Ascending aorta (tissue), 2 donors: ENCODE data around the gene JMJD7. TPM values are rescaled to one million over a fixed set of nuclear protein-coding genes. Genes with fewer than 3 reads are reported as not detected.

Source experiments
- DNase-seq, 2 donors: peaks; one replicate each; pipeline ENCODE4 v3.0.0-alpha.2; 2019; ENCODE audit warnings: low spot score in 2 of 2
- H3K27ac ChIP-seq, 2 donors: fragments of 200-600 bp; sonication (generic); one replicate each; pipeline ENCODE4 v1.5.1; 2016 to 2017; ENCODE audit warnings: mild to moderate bottlenecking in 1 of 2
- H3K27me3 ChIP-seq: fragments of 200-600 bp; sonication (generic); one replicate; pipeline ENCODE4 v1.5.1; 2017
- H3K36me3 ChIP-seq, 2 donors: fragments of 200-600 bp; sonication (generic); one replicate each; pipeline ENCODE4 v1.5.1; 2016
- H3K4me1 ChIP-seq, 2 donors: fragments of 200-600 bp; sonication (generic); one replicate each; pipeline ENCODE4 v1.5.1; 2016 to 2017; ENCODE audit warnings: mild to moderate bottlenecking in 1 of 2
- H3K4me3 ChIP-seq, 2 donors: fragments of 200-600 bp; sonication (generic); one replicate each; pipeline ENCODE4 v1.5.1; 2016 to 2017; ENCODE audit warnings: mild to moderate bottlenecking in 1 of 2
- H3K9me3 ChIP-seq, 2 donors: fragments of 200-600 bp; sonication (generic); one replicate each; pipeline ENCODE4 v1.5.1; 2016
- intact Hi-C: fragments of 100-400 bp; cut with DNase I; formaldehyde crosslinking; loops from one replicate; pipeline ENCODE4 v1.15.1; 2023
- total RNA-seq: library from RNA; depleted of rRNA; stranded (reverse); fragments of >200 nt; gene quantifications from one replicate; pipeline ENCODE4 v1.1.0, GENCODE V29; 2016
- TF ChIP-seq, protein P1 (sequence below), 3 experiments: fragments of 200-600 bp in 2 of 3; fragments of 450-650 bp in 1 of 3; sonication (generic) in 2 of 3; IDR thresholded peaks; one replicate each; pipeline ENCODE4 v1.5.1; 2016 to 2019; ENCODE audit warnings: antibody characterized with exemption in 3 of 3, mild to moderate bottlenecking in 1 of 3, moderate library complexity in 1 of 3

The JMJD7 gene
- total RNA-seq, 1 donor from 2014 or later: 16.4 TPM

DNA sequence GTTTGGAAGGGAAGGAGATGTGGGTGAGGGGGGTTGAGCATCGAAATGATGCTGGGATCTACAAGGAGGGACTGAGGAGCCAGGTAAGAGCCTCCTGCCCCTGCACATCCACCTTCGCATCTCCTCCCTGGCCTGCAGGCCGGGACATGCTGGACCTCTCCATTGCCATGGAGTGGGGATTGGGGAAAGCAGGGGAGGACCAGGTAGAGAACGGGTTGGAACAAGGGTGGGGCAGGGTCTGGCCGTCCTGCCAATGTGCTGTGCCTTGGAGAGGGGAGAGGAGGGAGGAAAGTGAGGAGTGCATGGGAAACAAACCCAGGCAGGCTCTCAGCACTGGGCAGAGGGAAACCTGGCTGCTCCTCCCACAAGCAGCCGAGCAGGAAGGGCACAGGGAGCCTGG lies 21.3 kb downstream of the JMJD7 start:
- H3K4me3 ChIP-seq: no peak overlapping the region
- H3K9me3 ChIP-seq: no peaks in the 10 kb centered on the region
- no peaks in the 10 kb centered on the region for H3K27me3 ChIP-seq
- no peaks in the 10 kb centered on the region for H3K4me1 ChIP-seq
- DNase-seq: no peak
- TF ChIP-seq, protein P1, sequence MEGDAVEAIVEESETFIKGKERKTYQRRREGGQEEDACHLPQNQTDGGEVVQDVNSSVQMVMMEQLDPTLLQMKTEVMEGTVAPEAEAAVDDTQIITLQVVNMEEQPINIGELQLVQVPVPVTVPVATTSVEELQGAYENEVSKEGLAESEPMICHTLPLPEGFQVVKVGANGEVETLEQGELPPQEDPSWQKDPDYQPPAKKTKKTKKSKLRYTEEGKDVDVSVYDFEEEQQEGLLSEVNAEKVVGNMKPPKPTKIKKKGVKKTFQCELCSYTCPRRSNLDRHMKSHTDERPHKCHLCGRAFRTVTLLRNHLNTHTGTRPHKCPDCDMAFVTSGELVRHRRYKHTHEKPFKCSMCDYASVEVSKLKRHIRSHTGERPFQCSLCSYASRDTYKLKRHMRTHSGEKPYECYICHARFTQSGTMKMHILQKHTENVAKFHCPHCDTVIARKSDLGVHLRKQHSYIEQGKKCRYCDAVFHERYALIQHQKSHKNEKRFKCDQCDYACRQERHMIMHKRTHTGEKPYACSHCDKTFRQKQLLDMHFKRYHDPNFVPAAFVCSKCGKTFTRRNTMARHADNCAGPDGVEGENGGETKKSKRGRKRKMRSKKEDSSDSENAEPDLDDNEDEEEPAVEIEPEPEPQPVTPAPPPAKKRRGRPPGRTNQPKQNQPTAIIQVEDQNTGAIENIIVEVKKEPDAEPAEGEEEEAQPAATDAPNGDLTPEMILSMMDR (IDR thresholded peaks at IDR 0.05): no peak
- H3K27ac ChIP-seq: no peak overlapping the region
- peaks cover 28 to 40% of the 10 kb centered on the region in 2 donors for H3K36me3 ChIP-seq
- intact Hi-C loops: no loop called here

DNA sequence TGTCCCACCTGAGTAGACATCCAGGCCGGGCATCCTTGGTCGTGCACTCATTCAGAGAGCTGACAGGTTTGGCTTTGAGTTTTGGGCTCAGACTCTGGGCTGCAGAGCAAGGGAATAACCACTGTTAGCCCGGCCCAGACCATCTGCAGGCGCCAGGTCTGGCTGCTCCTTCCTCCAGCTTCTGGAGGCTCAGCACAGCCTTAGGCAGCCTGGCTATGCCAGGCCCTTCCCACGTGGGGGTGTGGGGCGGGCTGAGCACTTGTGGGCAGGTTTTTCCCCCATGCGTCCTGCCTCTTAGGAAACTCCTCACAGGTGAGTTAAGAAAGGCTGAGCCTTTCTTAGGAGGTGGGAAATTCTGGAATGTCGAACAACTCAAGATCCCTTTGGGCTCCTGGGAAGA lies 22.0 kb downstream of the JMJD7 start:
- TF ChIP-seq, protein P1 (IDR thresholded peaks at IDR 0.05): no peak
- Histone ChIP-seq H3K4me3 (no peak overlapping the region), H3K27ac (no peak overlapping the region), H3K4me1 (no peaks in the 10 kb centered on the region), H3K27me3 (no peaks in the 10 kb centered on the region), H3K9me3 (no peaks in the 10 kb centered on the region), H3K36me3 (peaks cover 28 to 35% of the 10 kb centered on the region in 2 donors)
- intact Hi-C loops: no loop called here
- no peak for DNase-seq

DNA sequence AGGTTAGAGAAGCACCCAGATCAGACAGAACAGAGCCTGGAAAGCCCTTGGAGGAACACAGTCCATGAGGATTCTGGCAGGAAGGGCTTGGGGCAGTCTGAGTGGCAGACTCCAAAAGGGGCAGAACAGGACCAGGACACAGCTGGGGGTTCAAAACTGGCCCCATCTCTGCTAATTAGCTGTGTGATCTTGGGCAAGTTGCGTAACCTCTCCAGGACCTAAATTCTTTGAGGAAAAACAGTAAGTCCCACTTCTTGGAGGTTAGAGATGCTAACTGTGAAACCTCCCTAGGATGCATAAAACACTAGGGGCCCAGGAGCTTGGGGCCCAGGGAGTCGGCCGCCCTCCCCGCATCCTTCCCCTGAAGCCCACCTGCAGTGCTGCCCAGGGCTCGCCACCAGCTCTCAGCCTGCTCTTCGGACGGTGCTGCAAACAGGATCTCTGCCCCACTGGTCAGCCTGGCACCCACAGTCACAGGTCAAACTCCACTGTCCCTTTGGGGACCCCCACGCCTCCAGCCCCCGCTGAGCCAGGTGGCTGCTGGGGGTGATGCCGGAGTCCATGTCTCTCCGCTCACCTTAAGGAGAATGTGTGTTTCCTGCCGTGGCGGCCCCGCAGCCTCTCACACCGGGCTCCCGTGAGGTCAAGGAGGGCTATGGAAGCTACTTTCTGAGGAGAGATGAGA lies 22.7 kb downstream of the JMJD7 start:
- Histone ChIP-seq H3K27me3 (no peaks in the 10 kb centered on the region), H3K4me3 (no peak overlapping the region), H3K9me3 (no peaks in the 10 kb centered on the region), H3K27ac (no peak overlapping the region), H3K36me3 (peaks cover 24 to 28% of the 10 kb centered on the region in 2 donors), H3K4me1 (no peaks in the 10 kb centered on the region)
- TF ChIP-seq, protein P1 (IDR thresholded peaks at IDR 0.05): no peak
- DNase-seq: no peak
- intact Hi-C loops: no loop called here

DNA sequence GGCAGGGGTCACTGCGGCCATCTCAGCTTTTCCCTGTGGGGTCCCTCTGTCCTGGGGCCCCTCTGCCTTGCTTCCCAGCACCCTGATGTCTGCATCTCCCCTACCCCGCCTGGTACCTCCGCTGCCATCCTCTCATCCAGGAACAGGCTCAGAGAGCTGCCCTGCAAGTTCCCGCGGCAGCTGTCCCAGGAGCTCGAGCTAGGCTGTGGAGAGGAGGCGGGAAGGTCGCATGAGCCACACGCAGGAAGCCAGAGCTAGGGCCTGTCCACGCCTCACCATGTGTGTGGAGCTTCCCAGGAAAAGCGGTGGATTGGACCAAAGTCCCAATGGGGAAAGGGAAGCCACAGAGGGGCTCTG lies 23.3 kb downstream of the JMJD7 start:
- no peaks in the 10 kb centered on the region for H3K27me3 ChIP-seq
- H3K9me3 ChIP-seq: no peaks in the 10 kb centered on the region
- intact Hi-C loops: no loop called here
- no peaks in the 10 kb centered on the region for H3K4me1 ChIP-seq
- H3K27ac ChIP-seq: no peak overlapping the region
- DNase-seq: no peak
- TF ChIP-seq, protein P1 (IDR thresholded peaks at IDR 0.05): no peak
- no peak overlapping the region for H3K4me3 ChIP-seq
- H3K36me3 ChIP-seq: peaks cover 21 to 22% of the 10 kb centered on the region in 2 donors

DNA sequence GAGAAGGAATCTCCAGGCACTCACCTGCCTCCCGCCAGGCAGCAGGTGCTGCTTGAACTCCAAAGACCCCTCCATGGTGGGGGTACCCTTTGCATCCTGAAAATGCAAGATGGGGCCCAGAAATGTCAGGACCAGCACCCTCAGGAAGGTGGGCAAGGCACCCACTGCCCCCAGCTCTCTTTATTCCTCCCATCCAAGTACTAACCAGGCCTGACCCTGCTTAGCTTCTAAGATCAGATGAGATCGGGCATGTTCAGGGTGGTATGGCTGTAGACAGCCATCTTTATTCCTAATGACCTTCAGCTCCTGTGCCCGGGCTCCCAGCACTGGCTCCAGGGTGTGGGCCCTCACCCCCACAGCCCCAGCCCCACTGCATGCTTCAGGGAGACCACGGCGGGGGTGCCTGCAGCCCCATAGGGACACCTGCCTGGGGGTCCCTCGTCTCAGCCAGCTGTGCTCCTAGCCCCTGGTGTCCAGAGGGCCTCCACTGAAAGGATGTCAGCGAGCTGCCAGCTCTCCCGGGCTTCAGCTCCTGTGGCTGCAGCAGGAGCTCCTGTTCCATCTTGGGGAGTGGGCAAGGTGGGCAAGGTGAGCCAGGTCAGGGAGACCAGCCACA lies 24.0 kb downstream of the JMJD7 start:
- Histone ChIP-seq H3K4me1 (no peaks in the 10 kb centered on the region), H3K9me3 (no peaks in the 10 kb centered on the region), H3K27me3 (no peaks in the 10 kb centered on the region), H3K36me3 (peaks cover 13 to 15% of the 10 kb centered on the region in 2 donors), H3K27ac (no peak overlapping the region), H3K4me3 (no peak overlapping the region)
- no peak for DNase-seq
- intact Hi-C loops: no loop called here
- TF ChIP-seq, protein P1 (IDR thresholded peaks at IDR 0.05): no peak
